Liver (tissue), 9 donors: ENCODE measurements around the gene CAPN2. TPM values are rescaled to one million over a fixed set of nuclear protein-coding genes. Genes with fewer than 3 reads are reported as not detected.

Experiments used
- DNase-seq: peaks from one replicate; pipeline ENCODE4 v3.0.0-alpha.2; 2017; ENCODE audit warnings: low spot score
- H3K27ac ChIP-seq, 2 donors: one replicate each; pipeline ENCODE4 v1.7.0; 2013; ENCODE audit warnings: inconsistent platforms in 2 of 2, low read length in 2 of 2, control low read depth in 1 of 2, low read depth in 1 of 2, mild to moderate bottlenecking in 1 of 2
- H3K27me3 ChIP-seq, 4 donors: one replicate each; pipeline versions ENCODE4 v1.6.1 to v1.7.0; 2013; ENCODE audit warnings: low read length in 3 of 4, inconsistent platforms in 1 of 4, mild to moderate bottlenecking in 1 of 4, moderate library complexity in 1 of 4; ENCODE audit not compliant: control insufficient read depth in 4 of 4, insufficient read depth in 4 of 4
- H3K36me3 ChIP-seq, 4 donors: one replicate each; pipeline versions ENCODE4 v1.6.1 to v1.7.0; 2013; ENCODE audit warnings: low read length in 3 of 4, mild to moderate bottlenecking in 3 of 4, low read depth in 1 of 4, moderate library complexity in 1 of 4; ENCODE audit not compliant: control insufficient read depth in 4 of 4, insufficient read depth in 3 of 4
- H3K4me1 ChIP-seq, 4 donors: one replicate each; pipeline versions ENCODE4 v1.6.1 to v1.7.0; 2013; ENCODE audit warnings: low read length in 3 of 4, mild to moderate bottlenecking in 3 of 4, moderate library complexity in 1 of 4; ENCODE audit not compliant: control insufficient read depth in 4 of 4, insufficient read depth in 4 of 4
- H3K4me3 ChIP-seq, 3 donors: one replicate each; pipeline versions ENCODE4 v1.6.1 to v1.7.0; 2013; ENCODE audit warnings: low read length in 3 of 3, control low read depth in 1 of 3, low read depth in 1 of 3, mild to moderate bottlenecking in 1 of 3
- H3K9ac ChIP-seq, 2 donors: one replicate each; pipeline ENCODE4 v1.7.0; 2013; ENCODE audit warnings: low read length in 2 of 2, mild to moderate bottlenecking in 2 of 2, moderate library complexity in 2 of 2, control low read depth in 1 of 2, low read depth in 1 of 2
- H3K9me3 ChIP-seq, 4 donors: one replicate each; pipeline versions ENCODE4 v1.6.1 to v1.7.0; 2013; ENCODE audit warnings: low read length in 3 of 4; ENCODE audit not compliant: control insufficient read depth in 4 of 4
- FOXA1 ChIP-seq: IDR thresholded peaks from 2 replicates; pipeline ENCODE4 v1.6.1; 2016; ENCODE audit warnings: antibody characterized with exemption
- FOXA2 ChIP-seq: IDR thresholded peaks from 2 replicates; pipeline ENCODE4 v1.6.1; 2016; ENCODE audit warnings: antibody characterized with exemption
- GABPA ChIP-seq, 2 donors: IDR thresholded peaks in 1 of 2; conservative IDR thresholded peaks in 1 of 2; 2 replicates each; pipeline ENCODE4 v1.6.1; 2016; ENCODE audit warnings: antibody characterized with exemption in 2 of 2, mild to moderate bottlenecking in 1 of 2, moderate library complexity in 1 of 2
- HNF4A ChIP-seq, 2 donors: conservative IDR thresholded peaks; 2 replicates each; pipeline ENCODE4 v1.6.1; 2016; ENCODE audit warnings: antibody characterized with exemption in 2 of 2, mild to moderate bottlenecking in 2 of 2
- JUND ChIP-seq, 2 donors: IDR thresholded peaks; 2 replicates each; pipeline ENCODE4 v1.6.1; 2016; ENCODE audit warnings: antibody characterized with exemption in 2 of 2
- NR2F2 ChIP-seq: IDR thresholded peaks from 2 replicates; pipeline ENCODE4 v1.6.1; 2016; ENCODE audit warnings: antibody characterized with exemption
- RAD21 ChIP-seq, 2 donors: IDR thresholded peaks; 2 replicates each; pipeline ENCODE4 v1.6.1; 2016; ENCODE audit warnings: antibody characterized with exemption in 2 of 2, mild to moderate bottlenecking in 2 of 2
- RXRA ChIP-seq, 2 donors: IDR thresholded peaks; 2 replicates each; pipeline ENCODE4 v1.6.1; 2017 to 2018; ENCODE audit warnings: antibody characterized with exemption in 2 of 2, mild to moderate bottlenecking in 1 of 2
- SP1 ChIP-seq: IDR thresholded peaks from 2 replicates; pipeline ENCODE4 v1.6.1; 2018; ENCODE audit warnings: antibody characterized with exemption, mild to moderate bottlenecking
- TAF1 ChIP-seq: conservative IDR thresholded peaks from 2 replicates; pipeline ENCODE4 v1.6.1; 2016; ENCODE audit warnings: antibody characterized with exemption, mild to moderate bottlenecking
- YY1 ChIP-seq: IDR thresholded peaks from 2 replicates; pipeline ENCODE4 v1.6.1; 2016; ENCODE audit warnings: antibody characterized with exemption, mild to moderate bottlenecking
- WGBS: extraction: QIAGEN DNeasy Blood & Tissue Kit; methylation state at CpG from one replicate; pipeline ENCODE4 v1.1.7; 2013; 5-methylcytosine and 5-hydroxymethylcytosine counted together
- polyA plus RNA-seq, 2 donors: library from polyadenylated mRNA; stranded (reverse) in 1 of 2; unstranded in 1 of 2; fragments of 200-250 nt in 1 of 2; fragments of >200 nt in 1 of 2; fragmentation: Nextera tagmentation in 1 of 2; extraction: Ambion mirVana in 1 of 2; gene quantifications; one replicate each; pipeline versions ENCODE4 v1.2.1 to v1.2.3, GENCODE V29; 2013 to 2015
- total RNA-seq, 2 donors: library from RNA; depleted of rRNA; stranded (reverse); fragments of >200 nt; gene quantifications; one replicate each; pipeline ENCODE4 v1.2.3, GENCODE V29; 2014
- TF ChIP-seq, protein P1 (sequence below): IDR thresholded peaks from 2 replicates; pipeline ENCODE4 v1.6.1; 2016; ENCODE audit warnings: antibody characterized with exemption
- TF ChIP-seq, protein P2 (sequence below): IDR thresholded peaks from 2 replicates; pipeline ENCODE4 v1.6.1; 2016; ENCODE audit warnings: antibody characterized with exemption
- TF ChIP-seq, protein P3 (sequence below): IDR thresholded peaks from 2 replicates; pipeline ENCODE4 v1.6.1; 2016; ENCODE audit warnings: antibody characterized with exemption, mild to moderate bottlenecking
- TF ChIP-seq, protein P4 (sequence below): IDR thresholded peaks from 2 replicates; pipeline ENCODE4 v1.6.1; 2016; ENCODE audit warnings: antibody characterized with exemption
- TF ChIP-seq, protein P5 (sequence below): fragments of 150-350 bp; IDR thresholded peaks from 2 replicates; pipeline ENCODE4 v1.5.1; 2017; ENCODE audit warnings: improper control_type of control experiment, low read depth, low read length; ENCODE audit not compliant: missing input control
- donor health status: healthy.
- donor health status: healthy.
- donor health status: healthy.
- donor health status: healthy.
- donor health status: healthy.

Gene CAPN2
- total and polyA plus RNA-seq, 4 donors: 11.2 to 20.7 (median 15.5) TPM

DNA sequence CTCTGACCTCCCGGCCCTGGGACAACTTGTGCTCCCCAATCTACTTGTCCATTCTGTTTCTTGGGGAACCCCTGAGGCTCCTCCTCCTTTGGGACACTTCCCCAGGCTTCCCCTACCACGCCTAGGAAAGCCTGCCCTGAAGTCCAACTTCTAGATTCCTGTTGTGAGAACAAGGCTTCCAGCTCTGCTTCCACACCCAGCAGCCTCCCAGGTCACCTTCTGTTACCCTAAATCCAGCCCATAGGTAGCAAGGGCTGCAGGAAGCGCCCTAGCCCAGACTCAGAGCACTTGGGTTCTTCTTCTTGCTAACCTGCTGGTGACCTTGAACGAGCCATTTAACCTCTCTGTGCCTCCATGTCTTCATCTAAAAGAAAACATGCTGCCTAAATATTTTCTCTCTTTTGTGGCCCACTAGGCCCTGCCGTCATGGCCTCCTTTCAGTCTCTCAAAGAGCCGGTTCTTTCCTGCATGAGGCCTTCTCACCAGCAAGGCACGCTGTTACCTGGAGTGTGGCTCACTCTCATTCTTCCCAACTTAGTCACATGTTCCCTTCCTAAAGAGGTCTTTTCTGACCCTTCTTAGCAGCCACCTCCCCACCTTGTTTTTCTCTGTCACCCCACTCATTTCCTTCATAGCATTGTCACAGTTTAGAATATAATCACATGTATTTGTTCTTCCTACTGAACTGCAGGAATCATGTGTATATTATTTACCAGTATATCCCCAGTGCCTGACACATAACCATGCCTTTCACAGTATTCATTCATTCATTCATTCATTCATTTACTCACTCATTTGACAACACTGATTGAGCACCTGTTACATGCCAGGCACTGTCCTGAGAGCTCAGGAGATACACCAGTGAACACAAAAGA lies 1.4 kb downstream of the CAPN2 start:
- WGBS: 71% methylated on average over 7 of the region's 7 CpGs
- Histone ChIP-seq H3K9me3 (no peaks in the 10 kb centered on the region), H3K4me1 (peaks cover 0 to 5% (median 2%) of the 10 kb centered on the region in 4 donors), H3K4me3 (peak overlapping the region in 2 of 3 donors; percentile 76 to 77), H3K36me3 (no peaks in the 10 kb centered on the region), H3K27ac (no peak overlapping the region), H3K27me3 (no peaks in the 10 kb centered on the region), H3K9ac (peak overlapping the region; percentile 1 to 63)
- no peak for DNase-seq
- TF ChIP-seq, protein P1, sequence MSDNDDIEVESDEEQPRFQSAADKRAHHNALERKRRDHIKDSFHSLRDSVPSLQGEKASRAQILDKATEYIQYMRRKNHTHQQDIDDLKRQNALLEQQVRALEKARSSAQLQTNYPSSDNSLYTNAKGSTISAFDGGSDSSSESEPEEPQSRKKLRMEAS: no peak
- no peak for TF ChIP-seq RAD21 (IDR thresholded peaks at IDR 0.05)
- TF ChIP-seq, protein P2, sequence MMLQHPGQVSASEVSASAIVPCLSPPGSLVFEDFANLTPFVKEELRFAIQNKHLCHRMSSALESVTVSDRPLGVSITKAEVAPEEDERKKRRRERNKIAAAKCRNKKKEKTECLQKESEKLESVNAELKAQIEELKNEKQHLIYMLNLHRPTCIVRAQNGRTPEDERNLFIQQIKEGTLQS: no peak
- no peak for TF ChIP-seq GABPA (IDR thresholded peaks at IDR 0.05 in 1 of 2, conservative IDR thresholded peaks at IDR 0.05 in 1 of 2)
- no peak for TF ChIP-seq RXRA (IDR thresholded peaks at IDR 0.05)
- TF ChIP-seq SP1: no peak
- TF ChIP-seq NR2F2: no peak
- TF ChIP-seq, protein P3, sequence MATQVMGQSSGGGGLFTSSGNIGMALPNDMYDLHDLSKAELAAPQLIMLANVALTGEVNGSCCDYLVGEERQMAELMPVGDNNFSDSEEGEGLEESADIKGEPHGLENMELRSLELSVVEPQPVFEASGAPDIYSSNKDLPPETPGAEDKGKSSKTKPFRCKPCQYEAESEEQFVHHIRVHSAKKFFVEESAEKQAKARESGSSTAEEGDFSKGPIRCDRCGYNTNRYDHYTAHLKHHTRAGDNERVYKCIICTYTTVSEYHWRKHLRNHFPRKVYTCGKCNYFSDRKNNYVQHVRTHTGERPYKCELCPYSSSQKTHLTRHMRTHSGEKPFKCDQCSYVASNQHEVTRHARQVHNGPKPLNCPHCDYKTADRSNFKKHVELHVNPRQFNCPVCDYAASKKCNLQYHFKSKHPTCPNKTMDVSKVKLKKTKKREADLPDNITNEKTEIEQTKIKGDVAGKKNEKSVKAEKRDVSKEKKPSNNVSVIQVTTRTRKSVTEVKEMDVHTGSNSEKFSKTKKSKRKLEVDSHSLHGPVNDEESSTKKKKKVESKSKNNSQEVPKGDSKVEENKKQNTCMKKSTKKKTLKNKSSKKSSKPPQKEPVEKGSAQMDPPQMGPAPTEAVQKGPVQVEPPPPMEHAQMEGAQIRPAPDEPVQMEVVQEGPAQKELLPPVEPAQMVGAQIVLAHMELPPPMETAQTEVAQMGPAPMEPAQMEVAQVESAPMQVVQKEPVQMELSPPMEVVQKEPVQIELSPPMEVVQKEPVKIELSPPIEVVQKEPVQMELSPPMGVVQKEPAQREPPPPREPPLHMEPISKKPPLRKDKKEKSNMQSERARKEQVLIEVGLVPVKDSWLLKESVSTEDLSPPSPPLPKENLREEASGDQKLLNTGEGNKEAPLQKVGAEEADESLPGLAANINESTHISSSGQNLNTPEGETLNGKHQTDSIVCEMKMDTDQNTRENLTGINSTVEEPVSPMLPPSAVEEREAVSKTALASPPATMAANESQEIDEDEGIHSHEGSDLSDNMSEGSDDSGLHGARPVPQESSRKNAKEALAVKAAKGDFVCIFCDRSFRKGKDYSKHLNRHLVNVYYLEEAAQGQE: no peak
- no peak for TF ChIP-seq FOXA1
- no peak for TF ChIP-seq FOXA2
- TF ChIP-seq HNF4A (conservative IDR thresholded peaks at IDR 0.05): no peak

DNA sequence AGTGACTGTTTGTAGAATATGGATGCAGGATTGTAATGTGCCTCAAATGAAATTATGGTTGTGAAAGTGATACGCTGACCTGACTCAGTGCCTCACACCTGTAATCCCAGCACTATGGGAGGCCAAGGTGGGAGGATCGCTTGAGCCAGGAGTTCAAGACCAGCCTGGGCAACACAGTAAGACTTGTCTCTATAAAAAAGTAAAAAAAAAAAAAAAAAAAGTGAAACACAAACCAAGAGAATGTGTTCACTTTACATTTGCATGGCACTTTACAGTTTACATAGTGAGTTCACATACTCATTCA lies 2.0 kb downstream of the CAPN2 start:
- TF ChIP-seq SP1 (no peak), JUND (IDR thresholded peaks at IDR 0.05) (no peak), YY1 (no peak), FOXA2 (no peak), FOXA1 (no peak), RAD21 (IDR thresholded peaks at IDR 0.05) (no peak), TAF1 (no peak), HNF4A (conservative IDR thresholded peaks at IDR 0.05) (no peak)
- TF ChIP-seq, protein P2: no peak
- TF ChIP-seq, protein P4, sequence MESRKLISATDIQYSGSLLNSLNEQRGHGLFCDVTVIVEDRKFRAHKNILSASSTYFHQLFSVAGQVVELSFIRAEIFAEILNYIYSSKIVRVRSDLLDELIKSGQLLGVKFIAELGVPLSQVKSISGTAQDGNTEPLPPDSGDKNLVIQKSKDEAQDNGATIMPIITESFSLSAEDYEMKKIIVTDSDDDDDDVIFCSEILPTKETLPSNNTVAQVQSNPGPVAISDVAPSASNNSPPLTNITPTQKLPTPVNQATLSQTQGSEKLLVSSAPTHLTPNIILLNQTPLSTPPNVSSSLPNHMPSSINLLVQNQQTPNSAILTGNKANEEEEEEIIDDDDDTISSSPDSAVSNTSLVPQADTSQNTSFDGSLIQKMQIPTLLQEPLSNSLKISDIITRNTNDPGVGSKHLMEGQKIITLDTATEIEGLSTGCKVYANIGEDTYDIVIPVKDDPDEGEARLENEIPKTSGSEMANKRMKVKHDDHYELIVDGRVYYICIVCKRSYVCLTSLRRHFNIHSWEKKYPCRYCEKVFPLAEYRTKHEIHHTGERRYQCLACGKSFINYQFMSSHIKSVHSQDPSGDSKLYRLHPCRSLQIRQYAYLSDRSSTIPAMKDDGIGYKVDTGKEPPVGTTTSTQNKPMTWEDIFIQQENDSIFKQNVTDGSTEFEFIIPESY: no peak
- TF ChIP-seq, protein P5, sequence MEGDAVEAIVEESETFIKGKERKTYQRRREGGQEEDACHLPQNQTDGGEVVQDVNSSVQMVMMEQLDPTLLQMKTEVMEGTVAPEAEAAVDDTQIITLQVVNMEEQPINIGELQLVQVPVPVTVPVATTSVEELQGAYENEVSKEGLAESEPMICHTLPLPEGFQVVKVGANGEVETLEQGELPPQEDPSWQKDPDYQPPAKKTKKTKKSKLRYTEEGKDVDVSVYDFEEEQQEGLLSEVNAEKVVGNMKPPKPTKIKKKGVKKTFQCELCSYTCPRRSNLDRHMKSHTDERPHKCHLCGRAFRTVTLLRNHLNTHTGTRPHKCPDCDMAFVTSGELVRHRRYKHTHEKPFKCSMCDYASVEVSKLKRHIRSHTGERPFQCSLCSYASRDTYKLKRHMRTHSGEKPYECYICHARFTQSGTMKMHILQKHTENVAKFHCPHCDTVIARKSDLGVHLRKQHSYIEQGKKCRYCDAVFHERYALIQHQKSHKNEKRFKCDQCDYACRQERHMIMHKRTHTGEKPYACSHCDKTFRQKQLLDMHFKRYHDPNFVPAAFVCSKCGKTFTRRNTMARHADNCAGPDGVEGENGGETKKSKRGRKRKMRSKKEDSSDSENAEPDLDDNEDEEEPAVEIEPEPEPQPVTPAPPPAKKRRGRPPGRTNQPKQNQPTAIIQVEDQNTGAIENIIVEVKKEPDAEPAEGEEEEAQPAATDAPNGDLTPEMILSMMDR: no peak
- H3K4me1 ChIP-seq: peaks cover 0 to 5% (median 2%) of the 10 kb centered on the region in 4 donors
- H3K27ac ChIP-seq: no peak overlapping the region

More for the DNA sequence above, 2.0 kb downstream of the CAPN2 start:
- Histone ChIP-seq H3K36me3 (no peaks in the 10 kb centered on the region), H3K27me3 (no peaks in the 10 kb centered on the region), H3K9ac (no peak overlapping the region), H3K9me3 (no peaks in the 10 kb centered on the region), H3K4me3 (no peak overlapping the region)
- no peak for DNase-seq
- 93% methylated on average over 2 of the region's 2 CpGs for WGBS
